Gastroesophageal sphincter (tissue), 3 donors: ENCODE results near the gene CNOT2.

Experiments
- POLR2A ChIP-seq, 2 donors: fragments of 450-650 bp; IDR thresholded peaks; one replicate each; pipeline ENCODE4 v1.6.1; 2017; ENCODE audit warnings: antibody characterized with exemption in 2 of 2, mild to moderate bottlenecking in 2 of 2, moderate library complexity in 1 of 2
- POLR2AphosphoS5 ChIP-seq: sonication (generic); formaldehyde crosslinking; IDR thresholded peaks from one replicate; pipeline ENCODE4 v1.6.1; 2017; ENCODE audit warnings: antibody characterized with exemption
- TF ChIP-seq, protein P1 (sequence below), 4 experiments: fragments of 200-600 bp in 2 of 4; fragments of 450-650 bp in 2 of 4; sonication (generic) in 1 of 4; IDR thresholded peaks; one replicate each; pipeline ENCODE4 v1.5.1; 2017 to 2019; ENCODE audit warnings: antibody characterized with exemption in 4 of 4, mild to moderate bottlenecking in 2 of 4, moderate library complexity in 2 of 4

DNA sequence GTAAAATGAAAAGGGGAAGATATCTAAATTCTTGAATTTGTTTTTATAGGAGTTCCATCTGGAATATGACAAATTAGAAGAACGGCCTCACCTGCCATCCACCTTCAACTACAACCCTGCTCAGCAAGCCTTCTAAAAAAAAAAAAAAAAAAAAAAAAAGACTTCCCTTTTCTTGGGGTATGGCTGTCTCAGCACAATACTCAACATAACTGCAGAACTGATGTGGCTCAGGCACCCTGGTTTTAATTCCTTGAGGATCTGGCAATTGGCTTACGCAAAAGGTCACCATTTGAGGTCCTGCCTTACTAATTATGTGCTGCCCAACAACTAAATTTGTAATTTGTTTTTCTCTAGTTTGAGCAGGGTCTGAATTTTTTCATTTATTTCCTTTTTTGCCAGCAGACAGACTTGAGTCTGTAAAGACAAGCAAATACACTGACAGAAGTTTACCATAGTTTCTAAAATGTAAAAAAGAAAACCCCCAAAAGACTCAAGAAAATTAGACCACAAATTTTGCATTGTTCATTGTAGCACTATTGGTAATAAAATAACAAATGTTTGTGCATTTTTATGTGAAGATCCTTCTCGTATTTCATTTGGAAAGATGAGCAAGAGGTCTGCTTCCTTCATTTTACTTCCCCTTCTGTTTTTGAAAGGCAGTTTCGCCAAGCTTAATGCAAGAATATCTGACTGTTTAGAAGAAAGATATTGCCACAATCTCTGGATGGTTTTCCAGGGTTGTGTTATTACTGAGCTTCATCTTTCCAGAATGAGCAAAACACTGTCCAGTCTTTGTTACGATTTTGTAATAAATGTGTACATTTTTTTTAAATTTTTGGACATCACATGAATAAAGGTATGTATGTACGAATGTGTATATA, 110.8 kb downstream of the CNOT2 start:
- TF ChIP-seq POLR2A (IDR thresholded peaks at IDR 0.05) (no peak), POLR2AphosphoS5 (no peak)
- TF ChIP-seq, protein P1, sequence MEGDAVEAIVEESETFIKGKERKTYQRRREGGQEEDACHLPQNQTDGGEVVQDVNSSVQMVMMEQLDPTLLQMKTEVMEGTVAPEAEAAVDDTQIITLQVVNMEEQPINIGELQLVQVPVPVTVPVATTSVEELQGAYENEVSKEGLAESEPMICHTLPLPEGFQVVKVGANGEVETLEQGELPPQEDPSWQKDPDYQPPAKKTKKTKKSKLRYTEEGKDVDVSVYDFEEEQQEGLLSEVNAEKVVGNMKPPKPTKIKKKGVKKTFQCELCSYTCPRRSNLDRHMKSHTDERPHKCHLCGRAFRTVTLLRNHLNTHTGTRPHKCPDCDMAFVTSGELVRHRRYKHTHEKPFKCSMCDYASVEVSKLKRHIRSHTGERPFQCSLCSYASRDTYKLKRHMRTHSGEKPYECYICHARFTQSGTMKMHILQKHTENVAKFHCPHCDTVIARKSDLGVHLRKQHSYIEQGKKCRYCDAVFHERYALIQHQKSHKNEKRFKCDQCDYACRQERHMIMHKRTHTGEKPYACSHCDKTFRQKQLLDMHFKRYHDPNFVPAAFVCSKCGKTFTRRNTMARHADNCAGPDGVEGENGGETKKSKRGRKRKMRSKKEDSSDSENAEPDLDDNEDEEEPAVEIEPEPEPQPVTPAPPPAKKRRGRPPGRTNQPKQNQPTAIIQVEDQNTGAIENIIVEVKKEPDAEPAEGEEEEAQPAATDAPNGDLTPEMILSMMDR (IDR thresholded peaks at IDR 0.05), result no peak
